ENCODE data around the gene HYAL3.

Gene HYAL3, protein sequence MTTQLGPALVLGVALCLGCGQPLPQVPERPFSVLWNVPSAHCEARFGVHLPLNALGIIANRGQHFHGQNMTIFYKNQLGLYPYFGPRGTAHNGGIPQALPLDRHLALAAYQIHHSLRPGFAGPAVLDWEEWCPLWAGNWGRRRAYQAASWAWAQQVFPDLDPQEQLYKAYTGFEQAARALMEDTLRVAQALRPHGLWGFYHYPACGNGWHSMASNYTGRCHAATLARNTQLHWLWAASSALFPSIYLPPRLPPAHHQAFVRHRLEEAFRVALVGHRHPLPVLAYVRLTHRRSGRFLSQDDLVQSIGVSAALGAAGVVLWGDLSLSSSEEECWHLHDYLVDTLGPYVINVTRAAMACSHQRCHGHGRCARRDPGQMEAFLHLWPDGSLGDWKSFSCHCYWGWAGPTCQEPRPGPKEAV

DNA sequence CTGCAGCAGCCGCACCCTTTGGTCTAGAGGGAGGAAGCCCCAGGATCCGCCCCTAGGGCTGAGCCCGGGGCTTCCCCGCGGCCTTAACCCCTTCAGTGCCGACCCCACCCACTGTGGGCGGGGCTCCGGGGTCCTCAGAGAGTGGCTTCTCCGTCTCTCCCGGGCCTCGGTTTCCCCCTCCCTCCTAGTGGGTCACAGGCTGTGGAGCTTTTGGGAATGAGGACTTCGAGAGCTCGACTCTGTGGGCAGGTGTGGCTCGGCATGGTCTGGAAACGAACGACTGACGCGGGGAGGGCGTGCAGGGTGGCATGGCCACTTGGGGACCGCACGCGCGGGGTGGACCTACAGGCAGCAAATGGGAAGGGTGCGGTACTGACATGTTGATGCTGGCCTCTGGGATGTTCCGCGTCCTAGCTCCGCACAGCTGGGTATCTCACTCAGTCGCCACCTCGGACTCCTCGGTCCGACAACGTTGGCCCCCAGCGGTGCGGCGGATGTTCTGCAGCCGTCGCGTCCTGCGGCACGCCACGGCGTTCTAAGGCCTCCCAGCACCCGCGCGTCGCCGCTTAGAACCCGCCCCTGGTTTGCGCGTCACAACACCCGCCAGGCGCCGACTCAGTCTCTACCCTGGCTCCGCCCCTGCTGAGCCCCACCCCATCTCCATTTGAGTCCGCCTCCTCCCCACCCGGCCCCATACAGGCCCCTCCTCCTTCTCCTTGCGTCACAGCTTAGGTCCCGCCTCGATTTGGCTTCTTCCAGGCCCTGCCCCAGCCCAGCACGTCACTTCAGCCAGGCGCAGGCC, at the start of gene HYAL3, which contains the start of gene NAA80:
Gene HYAL3 (minus strand): TSS at position 570 of the 802 bp plus-strand sequence. CDS start 3,803 bp downstream, outside the sequence.
Gene NAA80 (minus strand): TSS at position 570 of the 802 bp plus-strand sequence. CDS start 1,942 bp downstream, outside the sequence.
- peak; percentile 100 for DNase-seq

DNA sequence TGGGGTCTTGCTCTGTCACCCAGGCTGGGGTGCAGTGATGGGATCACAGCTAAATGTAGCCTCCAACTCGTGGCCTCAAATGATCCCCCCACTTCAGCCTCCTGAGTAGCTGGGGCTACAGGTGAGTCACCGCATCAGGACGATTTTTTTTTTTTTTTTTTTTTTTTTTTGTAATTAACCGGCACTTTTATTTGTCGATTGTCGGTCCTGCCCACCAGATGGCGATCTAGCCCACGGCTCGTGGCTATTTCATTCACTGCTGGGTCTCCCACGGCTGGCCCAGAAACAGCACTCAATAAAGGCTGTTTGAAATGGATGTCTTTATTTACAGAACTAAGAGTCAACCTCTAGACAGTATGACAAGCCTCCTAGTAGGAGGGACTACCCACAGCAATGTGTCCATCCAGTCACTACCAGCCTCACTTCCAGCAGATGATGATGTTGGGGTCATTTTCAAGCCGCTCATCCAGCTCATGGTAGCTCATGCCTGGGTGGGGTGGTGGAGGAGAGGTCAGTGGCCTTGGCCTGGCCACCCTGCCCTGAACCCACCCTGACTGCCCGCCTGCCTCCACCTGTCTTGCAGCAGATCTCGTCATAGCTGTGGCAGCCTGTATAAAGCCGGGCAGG, 48.1 kb upstream of the HYAL3 start:
- DNase-seq, result peak; percentile 79

DNA sequence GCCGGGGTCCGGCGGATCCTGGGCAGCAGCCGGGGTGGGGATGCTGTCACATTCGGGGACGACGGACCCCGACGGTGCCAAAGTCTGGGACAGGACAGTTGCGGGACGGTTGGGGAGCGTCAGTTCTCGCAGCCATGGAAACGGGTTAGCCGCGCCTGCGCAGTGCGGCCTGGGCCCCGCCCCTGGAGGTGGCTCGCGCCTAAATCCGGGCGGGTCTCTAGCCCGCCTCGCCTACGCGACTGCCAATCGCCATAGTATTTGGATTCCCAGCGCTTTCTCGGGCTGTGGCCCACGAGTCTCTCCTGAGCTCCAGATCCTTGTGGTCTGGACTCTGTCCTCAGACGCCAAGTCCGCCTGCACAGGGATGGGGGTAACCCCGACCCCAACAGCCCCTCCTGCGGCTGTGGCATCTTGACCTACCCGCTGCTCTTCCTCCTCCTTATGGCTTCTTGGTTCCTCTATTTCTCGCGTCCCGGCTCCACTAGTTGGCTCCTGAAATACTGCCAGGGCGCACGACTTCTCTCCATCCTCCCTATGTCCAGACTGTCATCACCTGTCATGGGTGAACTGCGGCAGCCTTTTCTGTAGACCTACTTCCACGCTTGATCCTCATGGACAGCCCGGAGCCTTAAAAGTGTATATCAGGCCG, 46.5 kb upstream of the HYAL3 start, which contains the start of gene ZMYND10:
Gene ZMYND10 (minus strand): TSS at position 147 of the 649 bp plus-strand sequence. CDS start 153 bp downstream, outside the sequence.
- peak; percentile 89 for DNase-seq

DNA sequence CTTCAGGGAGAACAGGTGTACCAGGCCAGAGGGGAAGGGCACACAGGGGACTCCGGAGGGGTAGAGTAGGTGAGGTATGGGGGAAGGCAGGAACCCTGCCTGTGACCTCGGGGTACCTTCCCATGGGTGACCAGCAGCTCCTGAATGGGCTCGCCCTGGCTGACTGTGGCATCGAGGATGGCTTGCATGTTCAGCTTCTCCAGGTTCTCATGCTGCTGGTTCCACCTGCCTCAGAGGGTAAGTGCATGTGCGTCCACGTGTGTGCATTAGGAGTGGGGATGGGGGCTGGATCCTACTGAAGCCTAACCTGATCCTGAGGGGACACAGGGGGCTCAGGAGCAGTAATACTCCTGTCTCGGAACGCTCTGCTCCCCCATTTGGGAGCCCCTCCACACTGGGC, 45.8 kb upstream of the HYAL3 start:
- no peak for DNase-seq

DNA sequence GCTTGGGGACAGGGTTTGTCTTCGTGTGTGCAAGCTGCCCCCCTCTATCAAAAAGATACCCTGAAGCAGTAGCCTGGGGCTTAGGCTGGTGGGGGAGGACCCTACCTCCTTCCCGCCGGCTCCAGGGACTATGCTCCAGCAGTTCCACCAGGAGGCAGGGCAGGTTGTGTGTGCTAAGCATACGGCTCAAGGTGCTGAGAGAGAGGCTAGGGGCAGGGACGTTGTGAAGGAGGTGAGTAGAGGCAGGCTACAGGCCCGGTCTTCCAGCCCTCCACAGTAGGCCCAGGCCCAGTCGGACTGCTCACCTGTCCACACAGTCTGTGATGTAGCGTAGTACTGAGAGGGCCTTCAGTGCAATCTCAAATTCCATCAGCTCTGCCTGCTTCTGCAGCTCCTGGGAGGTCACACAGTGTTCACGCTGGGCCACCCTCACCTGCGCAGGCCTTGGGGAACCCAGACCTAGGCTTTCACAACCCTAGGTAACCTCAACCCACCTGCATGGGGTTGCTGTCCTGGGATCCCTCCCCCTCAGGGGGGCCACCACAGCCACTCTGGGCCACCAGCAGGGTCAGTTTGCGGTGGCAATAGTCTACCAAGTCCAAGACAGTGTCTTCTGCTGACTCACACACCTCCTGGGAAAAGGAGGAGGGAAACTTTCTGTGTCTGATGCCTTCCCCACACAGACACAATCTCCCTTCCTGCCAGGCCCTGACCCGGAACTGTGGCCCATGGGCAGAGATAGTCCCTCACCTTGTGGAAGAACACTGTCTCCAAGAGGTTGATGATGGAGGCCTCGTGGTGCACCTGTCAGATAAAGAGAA, 43.8 kb upstream of the HYAL3 start:
- DNase-seq, result no peak

DNA sequence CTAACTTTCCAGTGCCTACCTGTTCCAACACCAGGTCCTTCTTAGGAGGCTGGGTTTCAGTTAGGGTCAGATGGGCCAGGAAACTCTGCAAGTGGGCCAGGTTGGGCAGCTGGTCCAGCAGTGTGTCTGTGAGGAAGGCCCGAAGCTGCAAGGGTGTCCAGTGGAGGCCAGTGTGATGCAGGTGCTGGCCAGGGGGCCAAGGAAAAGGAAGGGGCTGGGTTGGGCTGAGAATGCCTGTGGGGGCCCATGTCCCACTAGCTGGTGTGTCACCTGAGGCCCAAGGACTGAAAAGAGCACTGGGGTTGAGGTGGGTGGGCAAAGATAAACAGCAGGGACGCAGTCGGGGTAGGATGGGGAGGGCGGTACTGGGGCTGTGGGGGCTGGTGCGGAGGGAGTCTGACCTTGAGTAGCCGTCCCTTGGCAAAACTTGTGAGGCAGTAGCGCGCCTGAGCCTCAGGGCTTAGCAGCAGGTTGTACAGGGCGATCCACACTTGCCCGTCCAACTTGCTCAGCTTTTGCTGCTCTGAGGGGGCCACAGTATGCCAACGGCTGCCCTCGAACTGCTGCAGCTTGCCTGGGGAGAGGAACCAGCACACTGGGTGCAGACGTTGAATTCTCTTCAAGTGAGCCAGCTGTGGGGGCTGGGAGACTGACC, 42.9 kb upstream of the HYAL3 start:
- DNase-seq, result no peak

DNA sequence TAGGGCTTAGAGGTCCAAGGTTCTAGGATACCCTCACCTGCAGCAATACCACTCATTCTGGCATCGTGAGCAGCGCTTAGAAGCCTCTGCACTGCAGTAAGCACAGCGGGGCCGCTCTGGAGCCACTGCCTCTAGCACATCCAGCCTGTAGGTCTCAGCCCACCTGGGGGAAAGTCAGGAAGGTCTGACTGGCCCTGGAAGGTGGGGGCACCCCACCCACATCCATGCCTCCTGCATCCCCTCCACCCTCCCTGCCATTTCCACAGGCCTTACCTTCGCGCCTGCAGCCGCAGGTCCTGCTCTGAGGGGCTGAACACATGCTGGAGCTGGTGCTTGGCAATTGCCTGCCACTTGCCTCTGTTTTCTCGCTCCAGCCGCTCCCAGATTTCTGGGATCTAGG, 42.3 kb upstream of the HYAL3 start:
- no peak for DNase-seq

DNA sequence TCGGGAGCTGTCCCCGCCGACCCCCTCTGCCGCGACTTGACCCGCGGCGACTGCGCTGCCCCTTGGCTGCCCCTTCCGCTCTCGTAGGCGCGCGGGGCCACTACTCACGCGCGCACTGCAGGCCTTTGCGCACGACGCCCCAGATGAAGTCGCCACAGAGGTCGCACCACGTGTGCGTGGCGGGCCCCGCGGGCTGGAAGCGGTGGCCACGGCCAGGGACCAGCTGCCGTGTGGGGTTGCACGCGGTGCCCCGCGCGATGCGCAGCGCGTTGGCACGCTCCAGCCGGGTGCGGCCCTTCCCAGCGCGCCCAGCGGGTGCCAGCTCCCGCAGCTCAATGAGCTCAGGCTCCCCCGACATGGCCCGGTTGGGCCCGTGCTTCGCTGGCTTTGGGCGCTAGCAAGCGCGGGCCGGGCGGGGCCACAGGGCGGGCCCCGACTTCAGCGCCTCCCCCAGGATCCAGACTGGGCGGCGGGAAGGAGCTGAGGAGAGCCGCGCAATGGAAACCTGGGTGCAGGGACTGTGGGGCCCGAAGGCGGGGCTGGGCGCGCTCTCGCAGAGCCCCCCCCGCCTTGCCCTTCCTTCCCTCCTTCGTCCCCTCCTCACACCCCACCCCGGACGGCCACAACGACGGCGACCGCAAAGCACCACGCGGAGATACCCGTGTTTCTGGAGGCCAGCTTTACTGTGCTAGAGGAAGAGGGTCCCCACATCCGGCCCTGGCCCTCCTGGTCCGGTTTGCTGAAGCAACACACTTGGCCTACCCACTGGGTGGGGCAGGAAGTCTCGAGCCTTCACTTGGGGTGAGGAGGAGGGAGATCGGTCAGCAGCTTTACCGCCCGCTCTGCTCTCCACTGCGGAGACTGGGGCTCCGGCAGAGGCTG, 41.5 kb upstream of the HYAL3 start, which contains the start of gene RASSF1:
Gene RASSF1 (minus strand): TSS at position 389 of the 882 bp plus-strand sequence. CDS start 31 bp downstream, at position 358.
- DNase-seq, result peak; percentile 90

DNA sequence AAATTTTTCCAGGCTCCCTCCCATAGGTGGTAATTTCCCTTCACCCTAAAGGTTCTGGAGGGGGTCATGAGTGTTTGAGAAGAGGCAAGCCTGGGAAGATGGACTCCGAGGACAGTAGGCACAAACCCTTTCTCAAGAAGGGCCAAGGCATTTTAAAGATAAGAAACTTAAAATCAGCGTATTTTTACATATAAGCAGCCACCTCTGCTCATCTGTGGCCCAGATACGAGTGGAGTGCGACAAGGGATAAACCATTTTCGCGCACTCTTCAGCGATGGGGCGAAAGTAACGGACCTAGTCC, 40.9 kb upstream of the HYAL3 start:
- no peak for DNase-seq

DNA sequence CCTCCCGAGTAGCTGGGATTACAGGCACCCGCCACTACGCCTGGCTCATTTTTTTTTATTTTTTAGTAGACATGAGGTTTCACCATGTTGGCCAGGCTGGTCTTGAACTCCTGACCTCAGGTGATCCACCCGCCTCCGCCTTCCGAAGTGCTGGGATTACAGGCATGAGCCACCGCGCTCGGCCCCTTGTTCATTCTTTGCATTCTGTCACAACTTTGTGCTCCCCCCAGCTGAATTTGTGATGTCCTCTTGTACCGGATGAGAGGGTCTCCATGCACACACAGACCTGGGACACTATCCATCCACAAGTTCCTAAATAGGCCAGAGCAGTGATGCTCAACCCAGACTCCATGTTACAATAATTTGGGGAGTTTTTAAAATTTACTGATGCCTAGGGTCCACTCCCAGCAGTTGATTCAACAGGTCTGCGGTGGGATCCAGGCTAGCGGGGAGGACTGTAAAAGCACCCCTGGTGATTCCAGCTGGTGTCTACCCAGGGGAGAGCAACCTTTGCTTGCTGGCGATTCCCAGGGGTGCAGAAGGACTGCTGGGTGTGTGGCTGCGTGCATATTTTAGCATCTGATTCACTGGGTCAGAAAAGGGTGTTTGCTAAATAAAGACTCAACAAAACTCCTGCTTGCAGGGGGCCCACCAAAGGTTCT, 40.4 kb upstream of the HYAL3 start:
- DNase-seq, result no peak

DNA sequence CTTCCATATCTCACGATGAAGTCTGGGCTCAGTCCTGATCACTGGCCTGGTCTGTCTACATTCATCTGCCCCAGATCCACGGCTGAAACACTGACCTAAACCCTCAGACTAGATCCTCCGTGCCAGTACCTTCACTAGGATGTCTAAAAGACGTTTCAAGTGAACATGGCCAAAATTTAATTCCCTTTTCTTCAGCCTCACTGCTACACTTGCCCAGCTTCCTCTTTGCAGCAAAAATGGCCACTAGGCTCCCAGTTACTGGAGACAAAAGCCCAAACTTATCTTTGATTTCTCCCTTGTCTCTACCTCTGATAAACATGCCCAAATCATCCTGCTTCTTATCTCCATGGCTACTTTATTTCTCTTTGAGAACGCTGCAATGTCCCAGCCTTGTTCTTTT, 39.8 kb upstream of the HYAL3 start:
- no peak for DNase-seq

DNA sequence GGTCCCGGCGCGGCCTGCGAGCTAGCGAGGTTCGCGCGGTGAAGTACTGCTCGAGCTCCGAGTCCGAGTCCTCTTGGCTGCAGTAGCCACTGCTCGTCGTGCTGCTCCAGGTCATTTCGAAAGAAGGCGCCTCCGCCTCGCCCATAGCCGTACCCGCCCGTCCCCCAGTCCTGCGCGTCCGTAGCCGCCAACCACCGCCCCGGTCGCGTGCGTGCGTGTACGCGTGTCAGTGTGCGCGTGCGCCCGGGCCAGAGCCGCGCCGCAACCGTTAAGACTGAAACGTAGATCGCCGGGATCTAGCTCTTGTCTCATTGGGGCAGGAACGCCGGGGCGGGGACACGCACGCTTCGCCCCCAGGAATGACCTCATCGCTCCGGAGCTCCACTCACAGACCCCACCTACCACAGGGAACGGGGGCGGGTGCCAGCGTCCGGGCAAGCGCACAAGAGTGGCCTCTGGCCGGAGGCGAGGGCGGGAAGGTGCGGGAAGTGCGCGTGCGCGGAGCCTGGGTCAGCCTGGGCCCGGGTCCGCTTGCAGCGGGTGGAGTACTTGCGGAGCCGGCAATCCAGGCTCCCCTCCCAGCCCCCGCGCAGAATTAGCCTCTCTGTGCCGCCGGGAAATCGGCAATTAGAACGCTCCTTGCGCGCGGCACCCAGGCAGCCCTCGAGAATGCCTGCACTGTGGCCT, 38.1 kb upstream of the HYAL3 start:
- DNase-seq, result peak; percentile 99

DNA sequence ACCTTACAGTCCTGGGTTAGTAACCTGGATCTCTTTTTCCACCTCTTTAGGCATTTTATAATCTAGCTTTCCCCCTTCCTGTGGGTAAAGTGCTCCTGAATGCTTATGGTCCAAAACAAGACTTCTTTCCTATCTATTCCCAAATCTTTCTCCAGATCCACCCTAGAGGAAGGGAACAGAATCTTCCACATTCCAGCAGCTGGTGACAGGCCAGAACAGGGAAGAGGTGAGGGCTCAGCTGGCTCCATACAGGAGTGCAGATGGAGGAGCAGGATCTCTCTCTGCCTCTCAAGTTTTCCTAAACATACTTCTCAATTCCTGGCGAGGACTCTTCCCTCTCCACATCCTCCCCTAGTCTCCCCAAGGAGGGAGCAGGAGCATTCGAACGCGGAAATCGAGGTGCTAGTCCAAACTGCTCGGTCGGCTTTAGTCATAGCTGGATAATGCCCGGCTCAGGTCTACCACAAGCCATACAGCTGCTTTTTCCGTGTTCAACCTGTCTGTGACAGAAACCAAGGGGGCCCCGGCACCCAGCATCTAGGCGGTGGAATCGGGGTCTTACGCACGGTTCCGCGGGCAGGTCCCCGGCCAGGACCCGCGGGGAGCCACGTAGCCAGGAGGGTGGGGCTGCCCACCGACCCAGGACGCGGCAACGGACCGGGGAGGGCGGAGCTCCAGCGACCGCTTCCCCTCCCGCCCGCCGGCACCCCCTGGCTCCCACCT, 37.4 kb upstream of the HYAL3 start:
- no peak for DNase-seq

DNA sequence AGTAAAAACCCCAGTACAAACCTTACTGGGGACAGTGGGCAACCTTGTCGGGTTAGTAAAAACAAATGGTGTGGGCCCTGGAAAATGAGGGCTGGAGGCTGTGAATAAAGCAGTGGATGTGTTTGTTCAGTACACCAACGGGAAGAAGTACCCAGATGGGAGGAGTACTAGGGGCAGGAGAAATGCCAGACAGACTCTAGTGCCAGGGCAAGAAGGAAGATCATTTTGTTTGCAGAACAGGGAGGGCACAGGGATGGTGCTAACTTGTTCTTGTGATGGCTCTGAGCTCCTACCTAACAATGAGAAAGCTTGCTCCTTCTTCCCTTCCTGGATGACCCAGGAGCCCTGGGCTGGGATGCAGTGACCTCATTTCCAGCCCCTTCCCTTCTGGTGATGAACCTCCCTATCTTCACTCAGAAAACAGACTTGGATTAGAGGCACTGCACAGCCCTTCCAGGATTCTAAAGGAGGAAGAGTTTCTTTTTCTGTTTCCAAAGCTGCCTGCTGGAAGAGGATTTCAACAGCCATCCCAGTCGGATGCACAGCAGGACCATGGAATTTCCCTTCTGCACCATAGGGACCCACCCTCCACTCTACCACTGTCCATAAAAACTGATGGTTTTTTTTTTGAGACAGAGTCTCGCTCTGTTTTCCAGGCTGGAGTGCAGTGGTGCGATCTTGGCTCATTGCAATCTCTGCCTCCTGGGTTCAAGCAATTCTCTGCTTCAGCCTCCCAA, 35.3 kb upstream of the HYAL3 start:
- no peak for DNase-seq

DNA sequence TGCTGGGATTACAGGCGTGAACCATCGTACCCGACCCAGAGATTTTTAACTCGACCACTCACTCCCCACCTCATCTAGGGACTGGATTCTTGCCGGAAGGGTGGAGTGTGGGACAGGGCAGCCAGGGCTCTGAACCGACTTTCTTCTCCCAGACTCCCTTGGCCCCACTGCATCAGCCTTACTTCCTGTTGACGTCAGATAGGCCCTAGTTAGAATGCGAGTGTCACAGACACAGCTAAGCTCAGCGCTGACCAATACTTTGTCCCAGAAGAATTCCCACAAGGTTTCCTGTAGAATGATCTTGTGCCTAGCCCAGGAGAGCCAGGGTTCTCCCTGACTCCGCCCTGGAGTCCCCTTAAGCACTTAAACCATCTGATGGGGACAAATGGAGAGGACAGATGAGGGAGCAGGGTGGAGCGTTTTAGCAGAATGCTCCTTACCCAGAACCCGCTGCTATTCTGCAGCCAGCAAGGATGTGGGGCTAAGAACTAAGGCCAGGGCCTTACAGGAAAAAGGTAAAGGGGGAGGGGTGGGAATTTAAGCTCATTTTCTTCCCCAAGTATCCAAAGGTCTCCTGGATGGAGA, 34.6 kb upstream of the HYAL3 start:
- DNase-seq, result no peak

DNA sequence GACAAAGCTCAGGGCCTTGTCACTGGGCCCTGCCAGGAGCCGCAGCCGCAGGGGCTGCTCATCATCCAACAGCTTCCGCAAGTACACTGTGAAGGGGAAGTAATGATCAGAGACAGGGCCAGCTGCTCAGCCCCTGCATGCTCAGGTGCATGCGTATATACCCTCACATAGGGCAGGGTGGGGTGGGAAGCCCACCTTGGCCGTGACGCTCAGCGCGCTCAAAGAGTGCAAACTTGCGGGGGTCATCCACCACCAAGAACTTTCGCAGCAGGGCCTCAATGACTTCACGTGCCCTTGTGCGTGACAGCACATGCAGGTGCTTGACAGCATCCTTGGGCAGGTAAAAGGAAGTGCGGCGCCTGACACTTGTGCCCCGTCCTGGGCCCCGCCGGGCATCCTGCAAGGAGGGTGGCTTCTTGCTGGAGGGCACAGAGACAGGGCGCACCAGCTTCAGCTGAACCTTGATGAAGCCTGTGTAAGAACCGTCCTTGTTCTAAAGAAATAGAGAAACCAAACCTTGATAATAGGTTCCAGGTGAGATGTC, 32.2 kb upstream of the HYAL3 start:
- DNase-seq, result no peak

DNA sequence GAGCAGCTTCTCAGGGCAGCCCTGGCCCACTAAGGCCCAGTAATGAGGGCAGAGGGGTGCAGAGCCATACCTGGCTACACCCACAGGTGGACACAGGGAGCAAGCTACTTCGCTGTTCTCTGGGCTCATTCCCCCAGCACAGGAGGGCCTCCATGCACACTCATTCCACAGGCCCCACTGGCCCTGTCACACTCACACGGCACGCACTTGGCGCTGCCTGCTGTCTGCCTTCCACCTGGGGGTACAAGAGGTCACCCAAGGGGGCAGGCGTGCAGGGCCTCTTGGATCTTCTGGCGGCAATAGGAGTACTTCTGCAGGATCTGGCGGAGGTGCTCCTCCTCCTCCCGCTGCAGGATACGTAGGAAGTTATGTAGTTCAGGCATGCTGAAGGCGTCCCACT, 31.1 kb upstream of the HYAL3 start:
- no peak for DNase-seq

Measured in activated CD4-positive, alpha-beta T cell treated with anti-CD3 and anti-CD28 coated beads, Interleukin-2, Interleukin-6, amounts not matched to agents 100 ng/mL and 50 ng/mL, durations not matched to agents 16 hours and 8 hours (primary cell).